Measurements from ENCODE around the gene TIMM17B. TPM values are rescaled to one million over a fixed set of nuclear protein-coding genes. Genes with fewer than 3 reads are reported as not detected.
"Not testable (repeated sequence)": the region's sequence is repeated elsewhere in the genome, so short reads cannot be mapped to it uniquely, and the experiment has no call there.

The TIMM17B gene
- polyA plus RNA-seq, 3 donors from 2014 or later: 76.0 to 88.2 (median 85.3) TPM

- H3K36me3 Mint-ChIP-seq; H3K27me3 Mint-ChIP-seq (ENCODE audit: low read depth in 3 of 3); H3K9me3 Mint-ChIP-seq; DNase-seq; H3K4me3 Mint-ChIP-seq; H3K27ac Mint-ChIP-seq; H3K4me1 Mint-ChIP-seq: not testable (repeated sequence)
Observed at GRCh38 chrX:48872017-48872416, 25.6 kb downstream of the TIMM17B start.

- Mint-ChIP-seq H3K27ac (no peak overlapping the region), H3K4me1 (no peaks in the 10 kb centered on the region), H3K27me3 (ENCODE audit: low read depth in 3 of 3) (peaks cover 0 to 9% (median 1%) of the 10 kb centered on the region in 3 donors), H3K36me3 (no peaks in the 10 kb centered on the region), H3K9me3 (no peaks in the 10 kb centered on the region), H3K4me3 (no peak overlapping the region)
- DNase-seq: no peak
Observed at GRCh38 chrX:48864210-48864609, 33.4 kb downstream of the TIMM17B start.

GRCh38 chrX:48854898-48855297, 42.7 kb downstream of the TIMM17B start:
- Mint-ChIP-seq H3K4me1 (no peaks in the 10 kb centered on the region), H3K27me3 (ENCODE audit: low read depth in 3 of 3) (peaks cover 8% of the 10 kb centered on the region in 3 donors), H3K9me3 (peaks cover 0 to 3% (median 0%) of the 10 kb centered on the region in 6 donors), H3K27ac (no peak overlapping the region), H3K36me3 (no peaks in the 10 kb centered on the region), H3K4me3 (no peak overlapping the region)
- no peak for DNase-seq

- H3K36me3 Mint-ChIP-seq; H3K27ac Mint-ChIP-seq; H3K4me1 Mint-ChIP-seq; H3K27me3 Mint-ChIP-seq (ENCODE audit: low read depth in 3 of 3); H3K9me3 Mint-ChIP-seq; DNase-seq; H3K4me3 Mint-ChIP-seq: not testable (repeated sequence)
Observed at GRCh38 chrX:48854121-48854804, 43.3 kb downstream of the TIMM17B start.

- H3K4me1 Mint-ChIP-seq; DNase-seq; H3K36me3 Mint-ChIP-seq; H3K9me3 Mint-ChIP-seq; H3K4me3 Mint-ChIP-seq; H3K27me3 Mint-ChIP-seq (ENCODE audit: low read depth in 3 of 3); H3K27ac Mint-ChIP-seq: not testable (repeated sequence)
Observed at GRCh38 chrX:48853494-48853893, 44.1 kb downstream of the TIMM17B start.

GRCh38 chrX:48852857-48853256, 44.7 kb downstream of the TIMM17B start:
- no peak overlapping the region for H3K4me3 Mint-ChIP-seq
- peaks cover 8% of the 10 kb centered on the region in 3 donors for H3K27me3 Mint-ChIP-seq (ENCODE audit: low read depth in 3 of 3)
- H3K9me3 Mint-ChIP-seq: peaks cover 0 to 3% (median 0%) of the 10 kb centered on the region in 6 donors
- no peak for DNase-seq
- no peak overlapping the region for H3K27ac Mint-ChIP-seq
- no peaks in the 10 kb centered on the region for H3K36me3 Mint-ChIP-seq
- H3K4me1 Mint-ChIP-seq: no peaks in the 10 kb centered on the region

GRCh38 chrX:48848847-48849246, 48.7 kb downstream of the TIMM17B start:
- DNase-seq: no peak
- H3K9me3 Mint-ChIP-seq: peaks cover 0 to 3% (median 0%) of the 10 kb centered on the region in 6 donors
- H3K4me1 Mint-ChIP-seq: no peaks in the 10 kb centered on the region
- H3K36me3 Mint-ChIP-seq: peaks cover 0 to under 1% (median 0%) of the 10 kb centered on the region in 3 donors
- no peak overlapping the region for H3K4me3 Mint-ChIP-seq
- H3K27me3 Mint-ChIP-seq (ENCODE audit: low read depth in 3 of 3): peaks cover 0 to 5% (median 4%) of the 10 kb centered on the region in 3 donors
- no peak overlapping the region for H3K27ac Mint-ChIP-seq

Other genes with a start within 250 kb of the TIMM17B start
- gene WAS, start 214.0 kb downstream of the TIMM17B start, polyA plus RNA-seq: 10 to 100 TPM; 15.2 to 43.0 (median 18.3) TPM
- gene SUV39H1, start 201.0 kb downstream of the TIMM17B start, polyA plus RNA-seq: 10 to 100 TPM; 13.0 to 18.5 (median 16.4) TPM
- gene GLOD5, start 136.0 kb downstream of the TIMM17B start, polyA plus RNA-seq: not detected
- under 1 TPM in 1 of 3 donors, not detected in 2; 0.28 TPM for gene GATA1, start 111.2 kb downstream of the TIMM17B start, polyA plus RNA-seq
- gene HDAC6, start 95.7 kb downstream of the TIMM17B start, polyA plus RNA-seq: 10 to 100 TPM; 13.2 to 22.9 (median 13.5) TPM
- not detected for gene ERAS, start 71.3 kb downstream of the TIMM17B start, polyA plus RNA-seq
- under 1 TPM in 2 of 3 donors, not detected in 1; 0.20 to 0.32 TPM for gene PCSK1N, start 62.2 kb downstream of the TIMM17B start, polyA plus RNA-seq
- gene PQBP1, start 162 bp upstream of the TIMM17B start, polyA plus RNA-seq: 100 to 1,000 TPM in 2 of 3 donors, 10 to 100 TPM in 1; 92.6 to 118 (median 108) TPM
- gene SLC35A2, start 13.9 kb upstream of the TIMM17B start, polyA plus RNA-seq: 10 to 100 TPM; 17.0 to 20.6 (median 20.2) TPM
- gene PIM2, start 21.3 kb upstream of the TIMM17B start, polyA plus RNA-seq: 100 to 1,000 TPM in 2 of 3 donors, 10 to 100 TPM in 1; 86.0 to 158 (median 146) TPM
- 10 to 100 TPM; 25.2 to 35.5 (median 26.7) TPM for gene OTUD5, start 59.8 kb upstream of the TIMM17B start, polyA plus RNA-seq
- gene KCND1, start 74.1 kb upstream of the TIMM17B start, polyA plus RNA-seq: under 1 TPM in 1 of 3 donors, not detected in 2; 0.12 TPM
- gene GRIPAP1, start 104.5 kb upstream of the TIMM17B start, polyA plus RNA-seq: 10 to 100 TPM in 1 of 3 donors, 1 to 10 TPM in 1, under 1 TPM in 1; 0.62 to 19.8 (median 7.7) TPM
- 1 to 10 TPM; 1.1 to 9.0 (median 4.2) TPM for gene TFE3, start 145.6 kb upstream of the TIMM17B start, polyA plus RNA-seq
- gene CCDC120, start 161.2 kb upstream of the TIMM17B start, polyA plus RNA-seq: 1 to 10 TPM in 1 of 3 donors, under 1 TPM in 2; 0.49 to 1.3 (median 0.50) TPM
- 10 to 100 TPM; 27.7 to 66.4 (median 36.3) TPM for gene PRAF2, start 176.2 kb upstream of the TIMM17B start, polyA plus RNA-seq
- gene WDR45, start 182.1 kb upstream of the TIMM17B start, polyA plus RNA-seq: 100 to 1,000 TPM; 104 to 105 (median 104) TPM
- 10 to 100 TPM; 26.3 to 55.3 (median 27.2) TPM for gene GPKOW, start 226.0 kb upstream of the TIMM17B start, polyA plus RNA-seq

Measured in immature natural killer cell (primary cell).